ENCODE results near the gene SSC5D.

Gene SSC5D

GRCh38 chr19:55535965-55536350 is 47.7 kb downstream of the SSC5D start:
- H3K4me1 ChIP-seq (ENCODE audit: control insufficient read depth in 5 of 5, insufficient read depth in 5 of 5, low read length in 5 of 5) = peaks cover 0 to 6% (median 0%) of the 10 kb centered on the region in 5 donors
- no peak overlapping the region for H3K9ac ChIP-seq (ENCODE audit: low read length in 5 of 5)
- H3K9me3 ChIP-seq (ENCODE audit: control insufficient read depth in 5 of 5, low read length in 5 of 5) = no peaks in the 10 kb centered on the region
- H3K36me3 ChIP-seq (ENCODE audit: control insufficient read depth in 5 of 5, insufficient read depth in 5 of 5, low read length in 5 of 5) = no peaks in the 10 kb centered on the region
- H3K4me3 ChIP-seq (ENCODE audit: low read depth in 1 of 5, low read length in 5 of 5) = no peak overlapping the region
- H3K27me3 ChIP-seq (ENCODE audit: control insufficient read depth in 5 of 5, insufficient read depth in 4 of 5, low read length in 5 of 5) = peaks cover 0 to 4% (median 2%) of the 10 kb centered on the region in 5 donors
- no peak overlapping the region for H3K27ac ChIP-seq (ENCODE audit: low read depth, low read length)

GRCh38 chr19:55536366-55536765 is 48.1 kb downstream of the SSC5D start:
- Histone ChIP-seq H3K4me3 (ENCODE audit: low read depth in 1 of 5, low read length in 5 of 5) (no peak overlapping the region), H3K9ac (ENCODE audit: low read length in 5 of 5) (no peak overlapping the region), H3K4me1 (ENCODE audit: control insufficient read depth in 5 of 5, insufficient read depth in 5 of 5, low read length in 5 of 5) (peaks cover 0 to 6% (median 0%) of the 10 kb centered on the region in 5 donors), H3K27me3 (ENCODE audit: control insufficient read depth in 5 of 5, insufficient read depth in 4 of 5, low read length in 5 of 5) (peaks cover 0 to 2% (median 0%) of the 10 kb centered on the region in 5 donors), H3K9me3 (ENCODE audit: control insufficient read depth in 5 of 5, low read length in 5 of 5) (no peaks in the 10 kb centered on the region), H3K36me3 (ENCODE audit: control insufficient read depth in 5 of 5, insufficient read depth in 5 of 5, low read length in 5 of 5) (no peaks in the 10 kb centered on the region), H3K27ac (ENCODE audit: low read depth, low read length) (no peak overlapping the region)

- Histone ChIP-seq H3K9me3 (ENCODE audit: control insufficient read depth in 5 of 5, low read length in 5 of 5) (no peaks in the 10 kb centered on the region), H3K4me3 (ENCODE audit: low read depth in 1 of 5, low read length in 5 of 5) (no peak within 1 kb of the TSS), H3K9ac (ENCODE audit: low read length in 5 of 5) (no peak within 1 kb of the TSS), H3K27ac (ENCODE audit: low read depth, low read length) (no peak within 1 kb of the TSS), H3K27me3 (ENCODE audit: control insufficient read depth in 5 of 5, insufficient read depth in 4 of 5, low read length in 5 of 5) (peaks cover 0 to 2% (median 0%) of the 10 kb centered on the region in 5 donors), H3K36me3 (ENCODE audit: control insufficient read depth in 5 of 5, insufficient read depth in 5 of 5, low read length in 5 of 5) (no peaks in the 10 kb centered on the region), H3K4me1 (ENCODE audit: control insufficient read depth in 5 of 5, insufficient read depth in 5 of 5, low read length in 5 of 5) (peaks cover 0 to 6% (median 0%) of the 10 kb centered on the region in 5 donors)
These were observed 48.9 kb downstream of the SSC5D start, which contains the start of gene SBK2 for GRCh38 chr19:55536951-55537740. SBK2 (minus strand) TSS chr19:55537133; CDS start chr19:55536294, 839 bp downstream.

GRCh38 chr19:55537741-55538111 is 49.5 kb downstream of the SSC5D start:
- peaks cover 0 to 2% (median 0%) of the 10 kb centered on the region in 5 donors for H3K27me3 ChIP-seq (ENCODE audit: control insufficient read depth in 5 of 5, insufficient read depth in 4 of 5, low read length in 5 of 5)
- H3K36me3 ChIP-seq (ENCODE audit: control insufficient read depth in 5 of 5, insufficient read depth in 5 of 5, low read length in 5 of 5) = no peaks in the 10 kb centered on the region
- H3K9ac ChIP-seq (ENCODE audit: low read length in 5 of 5) = no peak overlapping the region
- H3K4me3 ChIP-seq (ENCODE audit: low read depth in 1 of 5, low read length in 5 of 5) = no peak overlapping the region
- H3K27ac ChIP-seq (ENCODE audit: low read depth, low read length) = no peak overlapping the region
- H3K9me3 ChIP-seq (ENCODE audit: control insufficient read depth in 5 of 5, low read length in 5 of 5) = no peaks in the 10 kb centered on the region
- peaks cover 0 to 6% (median 0%) of the 10 kb centered on the region in 5 donors for H3K4me1 ChIP-seq (ENCODE audit: control insufficient read depth in 5 of 5, insufficient read depth in 5 of 5, low read length in 5 of 5)

- no peaks in the 10 kb centered on the region for H3K36me3 ChIP-seq (ENCODE audit: control insufficient read depth in 5 of 5, insufficient read depth in 5 of 5, low read length in 5 of 5)
- H3K27ac ChIP-seq (ENCODE audit: low read depth, low read length) = no peak overlapping the region
- peaks cover 0 to 6% (median 0%) of the 10 kb centered on the region in 5 donors for H3K4me1 ChIP-seq (ENCODE audit: control insufficient read depth in 5 of 5, insufficient read depth in 5 of 5, low read length in 5 of 5)
- H3K9me3 ChIP-seq (ENCODE audit: control insufficient read depth in 5 of 5, low read length in 5 of 5) = no peaks in the 10 kb centered on the region
- peaks cover 0 to 2% (median 0%) of the 10 kb centered on the region in 5 donors for H3K27me3 ChIP-seq (ENCODE audit: control insufficient read depth in 5 of 5, insufficient read depth in 4 of 5, low read length in 5 of 5)
- no peak overlapping the region for H3K4me3 ChIP-seq (ENCODE audit: low read depth in 1 of 5, low read length in 5 of 5)
- H3K9ac ChIP-seq (ENCODE audit: low read length in 5 of 5) = no peak overlapping the region
These were observed 49.9 kb downstream of the SSC5D start for GRCh38 chr19:55538132-55538531.

GRCh38 chr19:55539090-55539984 is 51.1 kb downstream of the SSC5D start:
- Histone ChIP-seq H3K4me1 (ENCODE audit: control insufficient read depth in 5 of 5, insufficient read depth in 5 of 5, low read length in 5 of 5) (peaks cover 0 to 6% (median 0%) of the 10 kb centered on the region in 5 donors), H3K9me3 (ENCODE audit: control insufficient read depth in 5 of 5, low read length in 5 of 5) (no peaks in the 10 kb centered on the region), H3K4me3 (ENCODE audit: low read depth in 1 of 5, low read length in 5 of 5) (no peak overlapping the region), H3K27ac (ENCODE audit: low read depth, low read length) (no peak overlapping the region), H3K27me3 (ENCODE audit: control insufficient read depth in 5 of 5, insufficient read depth in 4 of 5, low read length in 5 of 5) (peaks cover 0 to 2% (median 0%) of the 10 kb centered on the region in 5 donors), H3K9ac (ENCODE audit: low read length in 5 of 5) (no peak overlapping the region), H3K36me3 (ENCODE audit: control insufficient read depth in 5 of 5, insufficient read depth in 5 of 5, low read length in 5 of 5) (no peaks in the 10 kb centered on the region)

GRCh38 chr19:55540619-55541018 is 52.4 kb downstream of the SSC5D start:
- no peaks in the 10 kb centered on the region for H3K36me3 ChIP-seq (ENCODE audit: control insufficient read depth in 5 of 5, insufficient read depth in 5 of 5, low read length in 5 of 5)
- no peak overlapping the region for H3K4me3 ChIP-seq (ENCODE audit: low read depth in 1 of 5, low read length in 5 of 5)
- no peak overlapping the region for H3K9ac ChIP-seq (ENCODE audit: low read length in 5 of 5)
- H3K27me3 ChIP-seq (ENCODE audit: control insufficient read depth in 5 of 5, insufficient read depth in 4 of 5, low read length in 5 of 5) = peaks cover 0 to 2% (median 0%) of the 10 kb centered on the region in 5 donors
- H3K4me1 ChIP-seq (ENCODE audit: control insufficient read depth in 5 of 5, insufficient read depth in 5 of 5, low read length in 5 of 5) = peaks cover 0 to 7% (median 3%) of the 10 kb centered on the region in 5 donors
- no peaks in the 10 kb centered on the region for H3K9me3 ChIP-seq (ENCODE audit: control insufficient read depth in 5 of 5, low read length in 5 of 5)
- H3K27ac ChIP-seq (ENCODE audit: low read depth, low read length) = no peak overlapping the region

GRCh38 chr19:55541091-55541490 is 52.9 kb downstream of the SSC5D start:
- H3K4me3 ChIP-seq (ENCODE audit: low read depth in 1 of 5, low read length in 5 of 5) = no peak overlapping the region
- no peaks in the 10 kb centered on the region for H3K36me3 ChIP-seq (ENCODE audit: control insufficient read depth in 5 of 5, insufficient read depth in 5 of 5, low read length in 5 of 5)
- peaks cover 2 to 10% (median 7%) of the 10 kb centered on the region in 5 donors for H3K4me1 ChIP-seq (ENCODE audit: control insufficient read depth in 5 of 5, insufficient read depth in 5 of 5, low read length in 5 of 5)
- no peak overlapping the region for H3K27ac ChIP-seq (ENCODE audit: low read depth, low read length)
- no peaks in the 10 kb centered on the region for H3K9me3 ChIP-seq (ENCODE audit: control insufficient read depth in 5 of 5, low read length in 5 of 5)
- H3K9ac ChIP-seq (ENCODE audit: low read length in 5 of 5) = no peak overlapping the region
- H3K27me3 ChIP-seq (ENCODE audit: control insufficient read depth in 5 of 5, insufficient read depth in 4 of 5, low read length in 5 of 5) = peaks cover 0 to 2% (median 0%) of the 10 kb centered on the region in 5 donors

- Histone ChIP-seq H3K9me3 (ENCODE audit: control insufficient read depth in 5 of 5, low read length in 5 of 5) (no peaks in the 10 kb centered on the region), H3K36me3 (ENCODE audit: control insufficient read depth in 5 of 5, insufficient read depth in 5 of 5, low read length in 5 of 5) (no peaks in the 10 kb centered on the region), H3K4me1 (ENCODE audit: control insufficient read depth in 5 of 5, insufficient read depth in 5 of 5, low read length in 5 of 5) (peaks cover 4 to 23% (median 19%) of the 10 kb centered on the region in 5 donors), H3K4me3 (ENCODE audit: low read depth in 1 of 5, low read length in 5 of 5) (no peak overlapping the region), H3K9ac (ENCODE audit: low read length in 5 of 5) (no peak overlapping the region), H3K27ac (ENCODE audit: low read depth, low read length) (no peak overlapping the region), H3K27me3 (ENCODE audit: control insufficient read depth in 5 of 5, insufficient read depth in 4 of 5, low read length in 5 of 5) (peaks cover 0 to 2% (median 0%) of the 10 kb centered on the region in 5 donors)
These were observed 54.1 kb downstream of the SSC5D start for GRCh38 chr19:55542292-55542855.
